Left hindlimb (tissue), 1 donor: ENCODE measurements around the gene RUSC2.
"Not testable (repeated sequence)": the region's sequence is repeated elsewhere in the genome, so short reads cannot be mapped to it uniquely, and the experiment has no call there.

Experiments
- DNase-seq: peaks from one replicate; pipeline ENCODE4 v3.0.0-alpha.2; 2018

RUSC2 gene

DNA sequence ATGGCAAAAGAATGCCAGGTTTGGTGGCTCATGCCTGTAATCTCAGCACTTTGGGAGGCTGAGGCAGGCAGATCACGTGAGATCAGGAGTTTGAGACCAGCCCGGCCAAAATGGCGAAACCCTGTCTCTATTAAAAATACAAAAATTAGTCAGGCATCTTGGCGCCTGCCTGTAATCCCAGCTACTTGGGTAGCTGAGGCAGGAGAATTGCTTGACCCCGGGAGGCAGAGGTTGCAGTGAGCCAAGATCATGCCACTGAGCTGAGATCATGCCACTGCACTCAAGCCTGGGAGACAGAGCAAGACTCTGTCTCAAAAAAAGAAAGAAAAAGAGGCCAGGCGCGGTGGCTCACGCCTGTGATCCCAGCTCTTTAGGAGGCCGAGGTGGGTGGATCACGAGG, 8.3 kb downstream of the RUSC2 start:
- not testable (repeated sequence) for DNase-seq

DNA sequence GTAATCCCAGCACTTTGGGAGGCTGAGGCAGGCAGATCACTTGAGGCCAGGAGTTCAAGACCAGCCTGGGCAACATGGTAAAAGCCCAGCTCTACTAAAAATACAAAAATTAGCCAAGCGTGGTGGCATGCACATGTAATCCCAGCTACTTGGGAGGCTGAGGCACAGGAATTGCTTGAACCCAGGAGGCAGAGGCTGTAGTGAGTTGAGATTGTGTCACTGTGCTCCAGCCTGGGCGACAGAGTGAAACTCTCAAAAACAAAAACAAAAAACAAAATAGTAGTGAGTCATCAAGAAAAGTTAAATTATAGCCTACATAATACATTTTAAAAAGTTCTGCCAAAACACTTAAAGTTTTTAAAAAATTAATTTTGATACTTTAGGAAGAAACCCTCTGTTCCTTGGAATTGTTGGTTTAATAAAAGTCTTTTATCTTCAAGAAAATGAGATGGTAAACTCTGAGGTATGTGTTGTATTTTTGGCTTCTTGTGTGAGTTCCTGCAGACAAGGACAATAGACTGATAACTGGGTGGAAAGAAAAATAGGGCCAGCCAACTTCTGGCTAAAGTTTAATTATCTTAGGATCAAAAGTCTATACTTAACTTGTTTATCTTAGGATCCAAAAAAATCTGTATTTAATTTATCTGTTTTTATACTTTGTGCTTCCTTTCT, 9.3 kb downstream of the RUSC2 start:
- no peak for DNase-seq

DNA sequence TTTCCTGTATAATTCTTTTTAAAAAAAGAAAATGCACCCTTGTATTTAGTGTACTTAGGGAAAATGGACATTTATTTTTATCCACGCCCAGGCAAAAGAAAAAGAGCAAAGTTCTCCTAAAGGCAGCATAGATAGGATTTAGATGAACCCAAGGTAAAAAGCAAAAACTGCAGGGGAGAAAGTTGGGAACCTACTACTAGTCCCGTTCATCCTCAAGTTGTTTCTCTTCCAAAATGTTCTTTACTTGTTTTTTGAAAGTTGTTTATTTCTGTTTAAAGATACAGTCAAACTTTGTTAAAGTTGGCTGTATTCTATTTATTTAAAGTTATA, 9.8 kb downstream of the RUSC2 start:
- DNase-seq = no peak

DNA sequence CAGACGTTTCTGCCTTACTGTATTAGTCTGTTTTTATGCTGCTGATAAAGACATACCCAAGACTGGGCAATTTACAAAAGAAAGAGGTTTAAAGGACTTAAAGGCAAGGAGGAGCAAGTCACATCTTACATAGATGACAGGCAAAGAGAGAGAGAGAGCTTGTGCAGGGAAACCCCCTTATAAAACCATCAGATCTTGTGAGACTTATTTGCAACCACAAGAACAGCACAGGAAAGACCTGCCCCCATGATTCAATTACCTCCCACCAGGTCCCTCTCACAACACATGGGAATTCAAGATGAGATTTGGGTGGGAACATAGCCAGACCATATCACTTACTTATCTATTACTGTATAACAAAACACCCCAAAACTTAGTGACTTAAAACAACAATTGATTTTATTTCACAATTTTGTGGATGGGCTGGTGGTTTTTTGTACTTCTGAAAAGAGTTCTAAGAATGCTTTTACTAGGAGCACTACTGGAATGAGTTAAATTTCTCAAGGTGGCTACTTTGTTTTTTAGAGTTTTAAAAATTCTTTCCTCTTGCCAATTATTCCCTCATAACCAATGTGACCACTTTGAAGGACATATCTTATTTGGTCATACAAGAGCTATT, 10.3 kb downstream of the RUSC2 start:
- no peak for DNase-seq

GRCh38 chr9:35501946-35502345, 12.0 kb downstream of the RUSC2 start:
- DNase-seq = no peak

DNA sequence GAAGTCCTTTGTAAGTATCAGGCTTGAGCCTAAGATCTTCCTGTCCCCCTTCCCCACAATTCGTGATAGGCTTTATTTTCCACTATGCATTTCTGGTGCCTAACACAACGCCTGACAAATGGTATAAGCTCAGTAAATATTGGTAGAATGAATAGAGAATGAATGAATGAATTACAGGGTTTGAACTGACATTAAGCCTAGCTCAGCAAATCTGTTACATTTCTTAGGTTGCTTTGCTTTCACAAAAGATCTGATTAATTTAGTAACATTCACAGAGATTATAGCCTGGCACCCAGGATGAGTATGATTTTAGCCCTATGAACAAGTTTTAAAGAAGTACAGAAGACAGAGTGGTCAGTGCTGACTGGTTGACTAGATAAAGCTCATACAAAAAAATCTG, 16.4 kb downstream of the RUSC2 start:
- DNase-seq = no peak

DNA sequence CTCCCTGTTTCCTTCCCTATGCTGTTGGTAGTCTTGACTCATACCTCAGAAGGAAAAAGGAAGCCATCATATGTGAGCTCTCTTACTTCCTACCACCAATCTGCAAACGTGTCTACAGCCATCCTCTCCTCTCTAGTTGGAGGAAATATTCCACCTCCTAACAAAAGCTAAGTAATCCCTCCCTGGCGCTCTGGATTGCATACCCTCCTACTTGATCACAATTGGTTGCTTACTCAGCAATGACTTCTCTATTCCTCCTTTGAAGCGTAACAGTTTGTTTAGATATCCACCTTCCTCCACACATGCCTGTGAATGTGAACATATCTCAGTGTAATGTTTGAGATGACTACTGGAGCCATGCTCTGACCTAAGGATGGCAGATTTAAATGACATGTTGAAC, 18.2 kb downstream of the RUSC2 start:
- DNase-seq = no peak

DNA sequence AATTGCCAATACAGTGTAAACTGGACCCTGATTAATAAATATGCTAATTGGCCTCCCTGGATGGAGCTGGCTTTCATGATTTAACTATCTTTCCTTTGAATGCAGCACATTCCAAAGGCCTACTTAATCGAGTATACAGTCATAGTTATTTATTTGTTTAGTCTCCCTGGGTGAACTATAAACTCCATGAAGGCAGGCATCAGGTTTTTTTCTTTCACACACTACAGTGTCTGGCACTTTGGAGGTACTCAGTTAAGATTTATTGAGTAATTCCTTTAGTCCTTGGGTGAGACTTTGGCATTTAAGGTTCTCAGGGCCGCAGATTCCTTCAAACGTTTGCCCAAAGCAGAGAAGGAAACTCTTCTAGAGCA, 20.5 kb downstream of the RUSC2 start:
- no peak for DNase-seq

- peak; percentile 91 for DNase-seq
Observed at GRCh38 chr9:35510754-35511428, 21.0 kb downstream of the RUSC2 start.

- DNase-seq = no peak
Observed at GRCh38 chr9:35511453-35511852, 21.5 kb downstream of the RUSC2 start.

DNA sequence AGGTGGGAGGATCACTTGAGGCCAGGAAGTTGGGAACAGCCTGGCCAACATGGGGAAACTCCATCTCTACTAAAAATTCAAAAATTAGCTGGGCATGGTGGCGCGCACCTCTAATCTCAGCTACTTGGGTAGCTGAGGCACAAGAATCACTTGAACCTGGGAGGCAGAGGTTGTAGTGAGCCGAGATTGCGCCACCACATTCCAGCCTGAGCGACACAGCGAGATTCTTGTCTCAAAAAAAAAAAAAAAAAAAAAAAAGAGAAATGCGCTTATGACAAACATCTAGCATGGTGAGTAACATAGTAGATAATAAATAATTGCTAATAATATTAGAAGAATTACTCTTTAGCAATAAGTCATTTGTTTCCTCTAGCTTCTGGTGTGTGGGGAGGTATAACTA, 25.9 kb downstream of the RUSC2 start:
- DNase-seq = no peak

DNA sequence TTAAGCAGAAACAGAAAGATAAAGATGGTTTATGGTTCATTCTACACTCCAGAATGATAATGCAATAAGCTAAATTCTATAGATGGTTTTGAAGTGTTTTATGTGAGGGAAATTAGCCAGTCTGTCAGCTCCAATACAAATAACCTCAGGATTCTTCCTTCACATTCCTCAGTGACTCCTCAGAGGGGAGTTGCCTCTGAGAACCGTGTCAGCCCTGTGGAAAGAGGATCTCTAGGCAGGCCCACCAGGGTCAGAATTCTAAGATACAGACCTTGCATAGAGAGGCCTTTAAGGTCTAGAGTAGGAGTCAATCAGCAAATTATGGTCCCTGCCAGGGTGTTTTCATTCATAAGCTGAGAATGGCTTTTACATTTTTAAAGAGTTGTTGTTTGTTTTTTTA, 26.6 kb downstream of the RUSC2 start:
- DNase-seq = no peak

GRCh38 chr9:35517131-35517530, 27.2 kb downstream of the RUSC2 start:
- DNase-seq = no peak

GRCh38 chr9:35517552-35518224, 27.8 kb downstream of the RUSC2 start:
- no peak for DNase-seq

GRCh38 chr9:35518225-35518821, 28.4 kb downstream of the RUSC2 start:
- DNase-seq = peak; percentile 36

- no peak for DNase-seq
Observed at GRCh38 chr9:35518981-35519679, 29.2 kb downstream of the RUSC2 start.

DNA sequence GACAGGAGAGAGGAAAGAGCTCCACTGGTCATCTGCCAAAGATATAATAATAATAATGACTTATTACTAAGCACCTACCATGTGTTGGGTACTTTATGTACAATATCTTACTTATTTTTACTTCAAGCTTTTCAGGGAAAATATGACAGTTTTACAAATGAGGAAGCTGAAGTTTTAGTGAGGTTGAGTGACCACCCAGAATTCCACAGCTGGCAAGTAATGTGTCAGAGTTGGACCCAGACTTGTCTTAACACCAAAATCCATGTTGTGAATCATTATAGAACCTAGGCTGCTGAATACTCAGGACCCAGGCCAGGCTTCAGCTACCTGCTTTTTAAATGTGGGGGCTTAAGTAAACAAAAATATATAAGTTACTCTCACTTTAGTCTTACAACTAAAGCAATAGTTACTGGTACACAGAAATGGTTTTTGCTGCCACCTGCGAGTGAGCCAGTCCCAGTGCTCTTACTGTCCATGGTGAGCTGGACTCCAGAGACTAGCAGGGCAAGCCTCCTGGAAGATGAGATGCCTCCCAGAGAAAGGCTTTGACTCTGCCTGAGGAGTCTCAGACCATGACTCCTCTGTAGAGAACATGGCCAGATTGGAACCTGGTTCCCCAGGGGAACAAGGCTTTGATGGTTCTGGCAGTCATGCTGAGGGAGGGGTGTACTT, 29.9 kb downstream of the RUSC2 start:
- no peak for DNase-seq

- no peak for DNase-seq
Observed at GRCh38 chr9:35520364-35520710, 30.4 kb downstream of the RUSC2 start.

GRCh38 chr9:35521708-35522107, 31.8 kb downstream of the RUSC2 start:
- DNase-seq = no peak

DNA sequence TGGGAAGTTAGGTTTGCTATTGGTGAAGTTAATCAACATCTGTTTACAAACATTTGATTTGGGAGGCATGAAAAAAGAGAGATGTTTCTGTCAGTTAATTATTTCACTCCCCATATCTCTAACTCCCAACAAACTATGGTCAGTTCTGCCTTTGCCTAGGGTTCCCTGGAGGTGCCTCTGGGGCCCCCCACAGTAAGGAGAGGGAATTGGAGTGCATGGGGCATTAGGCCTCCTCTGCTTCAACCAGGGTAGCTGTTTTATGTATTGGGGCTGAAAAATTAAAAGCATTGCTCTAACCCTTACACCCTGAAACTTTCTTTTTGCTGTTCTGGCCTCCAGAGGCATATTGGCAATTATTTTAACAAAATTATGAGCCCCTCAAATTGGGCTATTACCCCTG, 32.3 kb downstream of the RUSC2 start:
- DNase-seq = no peak

DNA sequence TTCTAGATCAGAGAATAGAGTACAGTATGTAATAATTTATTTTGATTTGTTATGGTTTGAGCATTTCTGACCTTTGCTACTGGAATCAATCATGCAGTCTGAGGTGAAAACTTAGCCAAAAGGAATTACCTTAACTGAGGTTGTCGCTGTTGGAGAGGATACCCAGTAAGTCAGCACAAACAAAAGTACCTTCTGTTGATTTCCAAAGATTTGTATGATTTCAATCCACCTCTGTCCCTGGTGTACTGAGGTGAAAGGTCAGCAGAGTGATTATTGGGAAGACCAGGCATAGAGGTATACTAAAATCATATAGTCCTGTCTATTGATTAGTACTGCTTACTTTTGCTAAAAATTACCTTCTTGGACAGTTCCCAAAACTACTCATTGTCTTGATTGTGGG, 32.8 kb downstream of the RUSC2 start:
- DNase-seq = no peak

DNA sequence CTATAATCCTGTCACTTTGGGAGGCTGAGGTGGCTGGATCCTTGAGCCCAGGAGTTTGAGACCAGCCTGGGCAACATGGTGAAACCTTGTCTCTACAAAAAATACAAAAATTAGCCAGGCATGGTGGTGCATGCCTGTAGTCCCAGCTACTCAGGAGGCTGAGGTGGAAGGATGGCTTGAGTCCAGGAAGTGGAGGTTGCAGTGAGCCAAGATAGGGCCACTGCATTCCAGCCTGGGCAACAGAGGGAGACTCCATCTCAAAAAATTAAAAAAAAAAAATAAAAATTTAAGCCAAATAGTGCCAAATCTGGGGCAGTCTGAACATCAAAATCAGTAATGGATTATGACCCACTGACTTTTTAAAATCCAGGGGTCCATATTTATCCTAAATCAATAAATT, 33.6 kb downstream of the RUSC2 start:
- not testable (repeated sequence) for DNase-seq
